Heart left ventricle (tissue), 13 donors: ENCODE data around the gene ZER1.

ENCODE experiments used
- CTCF ChIP-seq, 12 donors: fragments of 200-600 bp; sonication (generic) in 4 of 12; IDR thresholded peaks; one replicate each; pipeline versions ENCODE4 v1.5.0 to v1.8.0; 2018 to 2022; ENCODE audit warnings: antibody characterized with exemption in 12 of 12, mild to moderate bottlenecking in 5 of 12
- POLR2A ChIP-seq, 2 donors: fragments of 450-650 bp; IDR thresholded peaks; one replicate each; pipeline ENCODE4 v1.6.1; 2017; ENCODE audit warnings: antibody characterized with exemption in 2 of 2, mild to moderate bottlenecking in 2 of 2, moderate library complexity in 2 of 2
- donor health status: ischemic (EF 13 %, LVEDD 7.1; RV severe dilation, severe dysfunction).
- donor health status: DM: no; HTN: yes; CAD: no.
- donor health status: DM: no; HTN: no; CAD: no.
- donor health status: ischemic (EF 25% LVEDD 6.9; RV normal size, moderate dysfunction).
- donor health status: ischemic (EF 25% LVEDD 5.7; RV mildly dilated, moderate dysfunction).
- donor health status: ischemic (EF 35%, LVEDD 5.7; RV mildly dilated, moderate dysfunction).
- donor health status: nonischemic (EF 11% LVEDD 7.7; RV severe dilation, severe dysfunction).
- donor health status: DM: yes; HTN: yes; CAD: no.
- donor health status: PGD.
- donor health status: ischemic (EF 29% LVEDD 5.4; RV normal size, mild dysfunction).
- donor health status: nonischemic (EF 23%, LVEDD 6.1; RV moderate dilation, normal function).

- no peak for TF ChIP-seq CTCF (IDR thresholded peaks at IDR 0.05)
- TF ChIP-seq POLR2A (IDR thresholded peaks at IDR 0.05): no peak
These were observed 37.4 kb upstream of the ZER1 start for GRCh38 chr9:128809036-128809599.
